ENCODE measurements around the gene ZNF148.
A peak's percentile ranks its signal among the peaks of the same experiment; 100 is the strongest.
"Not testable (repeated sequence)": the region's sequence is repeated elsewhere in the genome, so short reads cannot be mapped to it uniquely, and the experiment has no call there.

ZNF148 gene

GRCh38 chr3:125367403-125368230 lies 7.5 kb downstream of the ZNF148 start:
- DNase-seq: no peak

GRCh38 chr3:125366132-125366531 lies 9.0 kb downstream of the ZNF148 start:
- no peak for DNase-seq

- DNase-seq: no peak
Measured at GRCh38 chr3:125359700-125360099, 15.4 kb downstream of the ZNF148 start.

- no peak for DNase-seq
Measured at GRCh38 chr3:125358923-125359322, 16.2 kb downstream of the ZNF148 start.

- DNase-seq: no peak
Measured at GRCh38 chr3:125357837-125358236, 17.3 kb downstream of the ZNF148 start.

- peak; percentile 49 to 55 for DNase-seq
Measured at GRCh38 chr3:125357032-125357658, 18.0 kb downstream of the ZNF148 start.

- DNase-seq: no peak
Measured at GRCh38 chr3:125356140-125357026, 18.7 kb downstream of the ZNF148 start.

GRCh38 chr3:125353659-125354058 lies 21.5 kb downstream of the ZNF148 start:
- DNase-seq: no peak

GRCh38 chr3:125353128-125353527 lies 22.0 kb downstream of the ZNF148 start:
- no peak for DNase-seq

GRCh38 chr3:125351814-125352456 lies 23.2 kb downstream of the ZNF148 start:
- DNase-seq: no peak

GRCh38 chr3:125351152-125351551 lies 24.0 kb downstream of the ZNF148 start:
- DNase-seq: no peak

- no peak for DNase-seq
Measured at GRCh38 chr3:125350597-125350996, 24.5 kb downstream of the ZNF148 start.

- no peak for DNase-seq
Measured at GRCh38 chr3:125349556-125350165, 25.5 kb downstream of the ZNF148 start.

- DNase-seq: no peak
Measured at GRCh38 chr3:125349055-125349454, 26.1 kb downstream of the ZNF148 start.

GRCh38 chr3:125343367-125343766 lies 31.8 kb downstream of the ZNF148 start:
- DNase-seq: not testable (repeated sequence)

GRCh38 chr3:125340121-125340520 lies 35.0 kb downstream of the ZNF148 start:
- no peak for DNase-seq

- DNase-seq: no peak
Measured at GRCh38 chr3:125337506-125337905, 37.6 kb downstream of the ZNF148 start.

- DNase-seq: no peak
Measured at GRCh38 chr3:125334675-125335560, 40.2 kb downstream of the ZNF148 start.

- no peak for DNase-seq
Measured at GRCh38 chr3:125332504-125332903, 42.6 kb downstream of the ZNF148 start.

GRCh38 chr3:125331243-125331642 lies 43.9 kb downstream of the ZNF148 start:
- no peak for DNase-seq

- DNase-seq: no peak
Measured at GRCh38 chr3:125326957-125327356, 48.2 kb downstream of the ZNF148 start.

Measured in CD4-positive, alpha-beta T cell treated with Interferon alpha-2 for 1 hour (primary cell).